Inflammatory macrophage treated with lipopolysaccharide for 4 hours (primary cell): ENCODE results near the gene SCARB1.

Experiments used
- DNase-seq: peaks from one replicate; pipeline ENCODE4 v3.0.0-alpha.2; 2020

SCARB1 gene

GRCh38 chr12:124861898-124862676 is 1.6 kb downstream of the SCARB1 start:
- DNase-seq: no peak

- DNase-seq: no peak
Observed at GRCh38 chr12:124861492-124861891, 2.2 kb downstream of the SCARB1 start.

GRCh38 chr12:124857921-124858461 is 5.7 kb downstream of the SCARB1 start:
- no peak for DNase-seq

GRCh38 chr12:124856842-124857178 is 6.9 kb downstream of the SCARB1 start:
- no peak for DNase-seq

- DNase-seq: no peak
Observed at GRCh38 chr12:124856132-124856841, 7.4 kb downstream of the SCARB1 start.

GRCh38 chr12:124855275-124855957 is 8.2 kb downstream of the SCARB1 start:
- no peak for DNase-seq

- DNase-seq: no peak
Observed at GRCh38 chr12:124854637-124855184, 9.0 kb downstream of the SCARB1 start.

- DNase-seq: no peak
Observed at GRCh38 chr12:124853781-124854636, 9.7 kb downstream of the SCARB1 start.

GRCh38 chr12:124852911-124853427 is 10.7 kb downstream of the SCARB1 start:
- peak; percentile 55 for DNase-seq

GRCh38 chr12:124852329-124852831 is 11.3 kb downstream of the SCARB1 start:
- peak; percentile 75 for DNase-seq

GRCh38 chr12:124851342-124851741 is 12.3 kb downstream of the SCARB1 start:
- DNase-seq: no peak

- DNase-seq: no peak
Observed at GRCh38 chr12:124849382-124849781, 14.3 kb downstream of the SCARB1 start.

- no peak for DNase-seq
Observed at GRCh38 chr12:124848621-124849380, 14.9 kb downstream of the SCARB1 start.

GRCh38 chr12:124847113-124848074 is 16.3 kb downstream of the SCARB1 start:
- no peak for DNase-seq

- no peak for DNase-seq
Observed at GRCh38 chr12:124844411-124845397, 19.0 kb downstream of the SCARB1 start.

- peak; percentile 50 for DNase-seq
Observed at GRCh38 chr12:124842800-124843510, 20.7 kb downstream of the SCARB1 start.

GRCh38 chr12:124842073-124842749 is 21.5 kb downstream of the SCARB1 start:
- no peak for DNase-seq
